MCF 10A (cell line): ENCODE measurements around the gene OCEL1. TPM values are rescaled to one million over a fixed set of nuclear protein-coding genes. Genes with fewer than 3 reads are reported as not detected.

ENCODE experiments used
- BruUV-seq: library from RNA; stranded (reverse); fragments of 400-500 nt; replicated peaks from 2 replicates; lab custom pipeline; 2021; lab: Mats Ljungman, UMichigan
- CTCF ChIA-PET: fragments of 300-600 bp; sonication (Branson Sonifier 250); formaldehyde crosslinking; extraction: SDS; loops from one replicate; lab custom pipeline; 2021; ENCODE audit warnings: antibody characterized with exemption, inconsistent platforms; lab: Yijun Ruan, JAX
- POLR2A ChIA-PET: fragments of 300-600, 350-650 bp; sonication (Branson Sonifier 250); formaldehyde crosslinking; extraction: SDS; loops from one replicate; lab custom pipeline; 2020; ENCODE audit warnings: antibody characterized with exemption, inconsistent platforms; lab: Yijun Ruan, JAX
- DNase-seq: peaks from one replicate; pipeline ENCODE4 v3.0.0-alpha.2; 2018; ENCODE audit not compliant: unreplicated experiment
- H3K27ac Mint-ChIP-seq: one replicate; pipeline ENCODE4 v1.8.0; 2022; ENCODE audit warnings: mild to moderate bottlenecking, low read depth, mixed read lengths; ENCODE audit not compliant: unreplicated experiment
- H3K27me3 Mint-ChIP-seq: one replicate; pipeline ENCODE4 v1.8.0; 2022; ENCODE audit warnings: mixed read lengths; ENCODE audit not compliant: insufficient read depth, unreplicated experiment
- H3K36me3 Mint-ChIP-seq: one replicate; pipeline ENCODE4 v1.8.0; 2022; ENCODE audit warnings: mild to moderate bottlenecking, moderate library complexity, mixed read lengths; ENCODE audit not compliant: insufficient read depth, unreplicated experiment
- H3K4me1 Mint-ChIP-seq: one replicate; pipeline ENCODE4 v1.8.0; 2022; ENCODE audit warnings: mixed read lengths; ENCODE audit not compliant: insufficient read depth, unreplicated experiment
- H3K4me3 Mint-ChIP-seq: one replicate; pipeline ENCODE4 v1.8.0; 2022; ENCODE audit warnings: mild to moderate bottlenecking, moderate library complexity, mixed read lengths; ENCODE audit not compliant: unreplicated experiment
- H3K9me3 Mint-ChIP-seq: one replicate; pipeline ENCODE4 v1.8.0; 2022; ENCODE audit warnings: mixed read lengths; ENCODE audit not compliant: unreplicated experiment
- CTCF ChIP-seq: fragments of 200-600 bp; IDR thresholded peaks from one replicate; pipeline ENCODE4 v1.8.0; 2022; ENCODE audit warnings: antibody characterized with exemption, mild to moderate bottlenecking; ENCODE audit not compliant: unreplicated experiment
- intact Hi-C: fragments of 100-400 bp; cut with micrococcal nuclease; formaldehyde crosslinking; loops from 2 replicates; pipeline ENCODE4 v1.14.1; 2022
- total RNA-seq: library from RNA; stranded (reverse); gene quantifications from 2 replicates; pipeline ENCODE4 v1.2.3, GENCODE V29; 2022

Gene OCEL1
- total RNA-seq, 1 experiment from 2014 or later, result 14.3 TPM

- H3K9me3 Mint-ChIP-seq, result no peaks in the 10 kb centered on the region
- peak within 1 kb of the TSS; percentile 93 for H3K27ac Mint-ChIP-seq
- no TSS peak for BruUV-seq
- no peak for TF ChIP-seq CTCF
- peaks cover 17% of the 10 kb centered on the region for H3K36me3 Mint-ChIP-seq
- intact Hi-C loops, result no loop called here
- ChIA-PET POLR2A (interaction anchor here (0.8 to 4.0 kb wide), 3 partner anchors 10 to 21 kb away, joined by 6 to 20 read pairs (median 9); partner anchors contain the start of genes BABAM1 and OCEL1), CTCF (no interaction called here)
- peaks cover 38% of the 10 kb centered on the region for H3K4me1 Mint-ChIP-seq
- H3K27me3 Mint-ChIP-seq, result no peaks in the 10 kb centered on the region
- peak within 1 kb of the TSS; percentile 89 for H3K4me3 Mint-ChIP-seq
- no peak for DNase-seq
Observed at GRCh38 chr19:17245535-17245984, 19.5 kb downstream of the OCEL1 start, which contains the start of gene NR2F6. Gene NR2F6 (minus strand): TSS chr19:17245919. CDS start chr19:17245220, 699 bp downstream.

GRCh38 chr19:17246681-17247425, 20.8 kb downstream of the OCEL1 start:
- Mint-ChIP-seq H3K36me3 (peaks cover 8% of the 10 kb centered on the region), H3K9me3 (no peaks in the 10 kb centered on the region), H3K27me3 (no peaks in the 10 kb centered on the region), H3K27ac (peak overlapping the region; percentile 77), H3K4me1 (peaks cover 29% of the 10 kb centered on the region), H3K4me3 (peak overlapping the region; percentile 74)
- POLR2A ChIA-PET, result interaction anchor here (0.8 kb wide), 1 partner anchor 20 kb away, joined by 3 read pairs; the partner anchor contains the start of gene BABAM1
- TF ChIP-seq CTCF, result no peak
- no TSS peak for BruUV-seq
- intact Hi-C loops, result no loop called here
- CTCF ChIA-PET, result interaction anchor here (6.4 kb wide), 1 partner anchor 13 kb away, joined by 56 read pairs; no protein-coding TSS in a partner anchor
- DNase-seq, result peak; percentile 59

- H3K4me1 Mint-ChIP-seq, result peaks cover 22% of the 10 kb centered on the region
- H3K4me3 Mint-ChIP-seq, result no peak overlapping the region
- no peak for TF ChIP-seq CTCF
- DNase-seq, result no peak
- no peaks in the 10 kb centered on the region for H3K9me3 Mint-ChIP-seq
- CTCF ChIA-PET, result interaction anchor here (0.7 to 6.4 kb wide), 2 partner anchors 12 to 142 kb away, joined by 3 to 56 read pairs; no protein-coding TSS in a partner anchor
- peaks cover 7% of the 10 kb centered on the region for H3K36me3 Mint-ChIP-seq
- no peaks in the 10 kb centered on the region for H3K27me3 Mint-ChIP-seq
- intact Hi-C loops, result no loop called here
- peak overlapping the region; percentile 78 for H3K27ac Mint-ChIP-seq
- POLR2A ChIA-PET, result interaction anchor here (0.5 to 2.8 kb wide), 7 partner anchors 12 to 174 kb away, joined by 3 to 21 read pairs (median 5); partner anchors contain the start of genes BABAM1, MRPL34, OCEL1 and USE1
- BruUV-seq, result no TSS peak
Observed at GRCh38 chr19:17248011-17248776, 22.2 kb downstream of the OCEL1 start.
